Neuron (in vitro differentiated cells): ENCODE data around the gene NFATC1.

Experiments used
- H2AFZ ChIP-seq: one replicate; pipeline ENCODE4 v1.6.1; 2013; ENCODE audit warnings: low read depth, mild to moderate bottlenecking, inconsistent platforms, low read length, moderate library complexity
- H3K27me3 ChIP-seq: one replicate; pipeline ENCODE4 v1.6.1; 2013; ENCODE audit warnings: low read length; ENCODE audit not compliant: insufficient read depth
- H3K36me3 ChIP-seq: one replicate; pipeline ENCODE4 v1.6.1; 2013; ENCODE audit warnings: low read length; ENCODE audit not compliant: insufficient read depth
- H3K4me1 ChIP-seq: one replicate; pipeline ENCODE4 v1.6.1; 2013; ENCODE audit warnings: low read length; ENCODE audit not compliant: insufficient read depth
- H3K4me3 ChIP-seq: 2 replicates; pipeline ENCODE4 v1.5.1; 2013; ENCODE audit warnings: mild to moderate bottlenecking, low read length, moderate library complexity
- H3K9me3 ChIP-seq: one replicate; pipeline ENCODE4 v1.6.1; 2013; ENCODE audit warnings: low read length

Gene NFATC1

DNA sequence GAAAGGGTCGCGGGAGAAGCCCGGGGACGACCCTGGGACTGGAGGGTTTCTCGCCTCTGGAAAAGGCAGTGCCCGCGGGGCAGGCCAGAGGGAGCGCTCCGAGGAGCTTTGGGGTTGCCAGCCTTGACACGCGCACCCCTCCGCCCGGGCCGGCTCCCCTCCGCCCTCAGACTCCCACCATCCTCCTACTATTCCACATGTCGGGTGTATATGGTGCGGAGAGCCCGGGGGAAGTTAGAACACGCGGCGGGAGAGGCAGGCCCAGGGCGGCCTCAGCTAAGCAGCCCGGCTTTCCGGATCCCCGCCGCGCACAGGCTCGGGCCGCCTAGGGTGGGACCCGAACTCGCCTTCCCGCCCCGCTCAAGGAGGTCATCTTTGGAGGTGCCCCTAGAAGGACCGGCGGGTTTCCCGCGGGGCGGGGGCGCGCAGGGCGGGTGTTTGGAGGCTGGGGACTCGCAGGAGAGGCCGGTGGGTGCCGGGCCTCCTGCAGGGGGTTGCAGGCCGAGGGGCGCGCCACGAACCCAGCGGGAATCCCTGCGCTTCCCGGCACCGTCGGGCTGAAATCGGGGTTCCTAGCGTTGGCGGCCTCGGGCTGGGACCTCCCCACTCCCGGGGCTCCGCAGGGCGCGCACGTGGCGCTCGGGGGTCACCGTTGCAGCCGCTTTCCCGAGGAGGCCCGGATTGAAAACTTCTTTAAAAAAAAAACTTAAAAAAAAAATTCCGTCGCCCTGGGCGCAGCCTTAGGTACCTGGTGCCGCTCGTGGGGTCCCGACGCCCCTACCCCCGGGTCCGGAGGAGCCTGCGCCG lies 3.7 kb downstream of the NFATC1 start:
- no peaks in the 10 kb centered on the region for H3K36me3 ChIP-seq
- peaks cover 12% of the 10 kb centered on the region for H3K4me1 ChIP-seq
- peaks cover 61% of the 10 kb centered on the region for H3K27me3 ChIP-seq
- no peaks in the 10 kb centered on the region for H3K9me3 ChIP-seq
- no peak overlapping the region for H3K4me3 ChIP-seq
- H2AFZ ChIP-seq: no peak overlapping the region

DNA sequence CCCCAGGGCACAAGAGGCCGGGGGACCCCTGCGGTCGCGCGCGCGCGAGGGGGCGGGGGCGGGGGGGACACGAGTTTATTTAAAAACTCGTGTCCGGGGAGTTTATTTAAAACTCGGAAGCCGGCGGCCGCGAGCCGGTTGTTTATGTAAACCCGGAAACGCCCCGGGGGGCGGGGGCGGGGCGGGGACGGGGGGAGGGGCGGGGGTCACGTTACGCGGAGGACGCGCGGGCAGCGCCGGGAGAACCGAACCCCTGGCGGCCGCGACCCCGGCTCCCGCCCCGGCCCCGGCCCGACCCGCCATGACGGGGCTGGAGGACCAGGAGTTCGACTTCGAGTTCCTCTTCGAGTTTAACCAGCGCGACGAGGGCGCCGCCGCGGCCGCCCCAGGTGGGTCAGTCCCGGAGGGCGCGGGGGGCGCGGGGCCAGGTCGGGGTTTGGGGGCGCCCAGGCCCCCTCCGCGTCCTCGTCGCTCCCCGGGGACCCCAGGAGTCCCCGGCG lies 4.4 kb downstream of the NFATC1 start:
- Histone ChIP-seq H3K36me3 (no peaks in the 10 kb centered on the region), H3K27me3 (peaks cover 55% of the 10 kb centered on the region), H3K4me3 (peak overlapping the region; percentile 26), H3K9me3 (no peaks in the 10 kb centered on the region), H2AFZ (no peak overlapping the region), H3K4me1 (peaks cover 12% of the 10 kb centered on the region)

DNA sequence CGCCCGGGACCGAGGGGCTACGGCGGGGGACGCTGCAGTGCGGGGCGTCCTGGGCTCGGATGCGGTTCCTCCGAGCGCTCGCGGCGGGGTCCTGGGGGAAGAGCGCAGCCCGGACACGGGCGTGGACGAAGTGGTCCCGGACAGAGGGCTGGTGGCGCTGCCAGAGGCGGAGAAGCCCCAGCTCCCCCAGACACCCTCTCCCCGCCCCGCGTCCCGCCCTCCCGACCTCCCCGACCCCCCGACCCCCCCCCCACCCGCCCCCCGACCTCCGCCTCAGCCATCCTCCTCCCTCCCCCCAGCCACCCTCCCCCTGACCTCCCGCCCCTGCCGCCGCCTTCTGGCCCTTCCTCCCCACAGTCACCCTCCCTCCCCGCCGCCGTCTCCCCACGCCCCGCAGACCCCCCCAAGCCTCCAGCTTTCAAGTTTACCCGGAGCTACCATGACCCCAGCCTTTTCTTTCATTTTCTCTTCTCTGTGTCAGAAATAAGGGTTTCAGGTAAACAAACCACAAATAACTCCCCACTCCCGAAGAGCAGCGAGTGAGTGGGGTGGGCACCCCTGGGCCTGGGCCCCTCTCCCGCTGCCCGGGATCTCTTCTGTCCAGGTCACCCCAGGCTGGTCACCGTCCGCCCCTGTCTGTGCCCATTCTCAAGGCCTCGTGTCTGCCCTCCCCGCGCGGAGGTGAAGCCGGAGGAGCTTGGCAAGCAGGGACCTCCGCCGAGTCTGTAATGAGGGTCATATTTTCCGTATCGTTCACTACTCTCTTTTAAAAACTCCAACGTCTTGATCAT lies 5.1 kb downstream of the NFATC1 start:
- no peak overlapping the region for H3K4me3 ChIP-seq
- H2AFZ ChIP-seq: no peak overlapping the region
- peaks cover 12% of the 10 kb centered on the region for H3K4me1 ChIP-seq
- no peaks in the 10 kb centered on the region for H3K9me3 ChIP-seq
- H3K36me3 ChIP-seq: no peaks in the 10 kb centered on the region
- H3K27me3 ChIP-seq: peaks cover 54% of the 10 kb centered on the region

DNA sequence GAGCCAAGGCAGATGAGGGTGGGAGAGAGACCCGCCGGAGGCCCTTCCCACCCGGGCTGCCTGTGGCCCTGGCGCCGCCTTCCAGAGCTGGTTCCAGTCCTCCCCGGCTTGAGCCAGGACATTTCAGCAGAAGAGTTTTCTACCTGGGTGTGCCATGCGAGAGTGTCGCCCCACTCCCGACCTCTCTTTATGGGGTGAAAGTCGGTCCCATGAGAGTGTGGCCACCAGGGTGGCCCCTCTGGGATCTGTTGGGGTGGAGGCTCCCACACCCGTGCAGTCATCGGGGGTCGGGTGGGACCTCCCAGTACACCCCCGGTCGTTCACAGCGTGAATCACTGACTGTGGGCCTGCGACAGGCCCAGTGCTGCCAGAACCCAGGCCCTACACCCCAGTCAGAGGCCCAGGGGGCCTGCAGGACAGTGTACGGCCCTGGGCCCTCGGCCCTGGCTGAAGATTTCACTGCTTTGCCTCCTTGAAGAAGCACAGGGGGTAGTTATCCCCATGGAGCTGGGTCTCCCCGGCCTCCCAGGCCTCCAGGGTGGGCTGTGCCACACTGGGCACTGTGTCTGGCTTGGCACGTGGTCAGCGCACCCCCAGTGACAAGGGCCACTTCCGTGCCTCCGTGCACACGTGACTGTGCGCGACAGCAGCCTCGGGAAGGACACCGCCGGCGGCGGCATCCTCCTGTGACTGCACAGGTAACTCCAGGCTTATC lies 5.9 kb downstream of the NFATC1 start:
- peaks cover 51% of the 10 kb centered on the region for H3K27me3 ChIP-seq
- H3K4me3 ChIP-seq: no peak overlapping the region
- H3K36me3 ChIP-seq: no peaks in the 10 kb centered on the region
- H2AFZ ChIP-seq: no peak overlapping the region
- H3K9me3 ChIP-seq: no peaks in the 10 kb centered on the region
- peaks cover 12% of the 10 kb centered on the region for H3K4me1 ChIP-seq

DNA sequence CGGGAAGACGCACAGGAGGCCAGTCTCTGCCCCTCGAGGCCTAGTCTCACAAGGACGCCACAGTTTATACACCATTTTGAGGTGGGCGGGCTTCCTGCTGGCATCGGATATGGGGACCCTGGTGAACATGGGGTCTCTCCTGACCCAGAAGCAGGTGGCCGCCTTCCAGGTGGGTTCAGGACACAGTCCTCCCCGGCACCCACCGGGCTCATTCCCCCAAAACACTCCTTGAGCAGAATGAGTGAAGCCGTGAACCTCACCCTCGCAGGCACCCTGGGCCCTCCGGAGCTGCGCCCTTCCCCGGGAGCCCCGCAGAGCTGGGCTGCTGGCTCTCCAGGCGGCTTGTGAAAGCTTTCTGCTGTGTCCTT lies 6.5 kb downstream of the NFATC1 start:
- Histone ChIP-seq H3K9me3 (no peaks in the 10 kb centered on the region), H3K27me3 (peaks cover 46% of the 10 kb centered on the region), H2AFZ (no peak overlapping the region), H3K4me3 (no peak overlapping the region), H3K36me3 (no peaks in the 10 kb centered on the region), H3K4me1 (peaks cover 12% of the 10 kb centered on the region)

DNA sequence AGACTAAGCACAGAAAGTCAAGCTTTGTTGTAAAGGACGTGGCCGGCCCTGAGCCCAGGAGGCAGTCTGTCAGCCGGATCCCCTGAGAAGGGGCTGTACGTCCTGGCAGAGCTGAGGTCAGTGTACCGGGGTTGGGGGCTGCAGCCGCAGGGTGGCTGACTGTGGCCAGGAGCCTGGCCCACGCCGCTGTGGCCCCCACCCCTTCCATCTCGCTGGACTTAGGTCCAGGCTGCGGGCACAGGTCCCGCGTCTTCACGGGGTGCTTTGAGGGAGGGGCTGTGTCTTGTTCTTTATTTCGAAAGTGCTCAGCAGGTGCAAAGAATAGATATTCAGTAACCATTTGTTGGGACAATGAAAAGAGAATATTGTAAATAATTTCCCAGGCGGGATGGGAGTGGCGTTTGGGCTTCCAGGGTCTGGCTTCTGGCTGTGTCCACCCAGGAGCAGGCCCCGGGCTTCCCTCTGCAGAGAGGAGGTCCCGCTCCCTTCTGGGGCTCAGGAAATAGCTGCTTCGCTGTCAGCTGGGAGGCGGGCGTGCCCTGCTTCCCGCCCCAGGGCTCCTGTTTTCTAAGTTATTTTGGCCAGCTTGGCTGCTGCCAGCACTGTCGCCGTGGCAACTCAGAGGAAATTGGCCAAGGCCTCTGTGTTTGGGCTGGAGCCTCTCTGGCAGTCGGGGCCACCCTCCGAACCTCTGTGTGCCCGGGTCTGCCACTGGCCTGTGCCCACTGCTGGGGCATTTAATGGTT lies 7.4 kb downstream of the NFATC1 start:
- Histone ChIP-seq H3K9me3 (no peaks in the 10 kb centered on the region), H3K4me3 (no peak overlapping the region), H2AFZ (no peak overlapping the region), H3K4me1 (peaks cover 12% of the 10 kb centered on the region), H3K36me3 (no peaks in the 10 kb centered on the region), H3K27me3 (peaks cover 36% of the 10 kb centered on the region)

DNA sequence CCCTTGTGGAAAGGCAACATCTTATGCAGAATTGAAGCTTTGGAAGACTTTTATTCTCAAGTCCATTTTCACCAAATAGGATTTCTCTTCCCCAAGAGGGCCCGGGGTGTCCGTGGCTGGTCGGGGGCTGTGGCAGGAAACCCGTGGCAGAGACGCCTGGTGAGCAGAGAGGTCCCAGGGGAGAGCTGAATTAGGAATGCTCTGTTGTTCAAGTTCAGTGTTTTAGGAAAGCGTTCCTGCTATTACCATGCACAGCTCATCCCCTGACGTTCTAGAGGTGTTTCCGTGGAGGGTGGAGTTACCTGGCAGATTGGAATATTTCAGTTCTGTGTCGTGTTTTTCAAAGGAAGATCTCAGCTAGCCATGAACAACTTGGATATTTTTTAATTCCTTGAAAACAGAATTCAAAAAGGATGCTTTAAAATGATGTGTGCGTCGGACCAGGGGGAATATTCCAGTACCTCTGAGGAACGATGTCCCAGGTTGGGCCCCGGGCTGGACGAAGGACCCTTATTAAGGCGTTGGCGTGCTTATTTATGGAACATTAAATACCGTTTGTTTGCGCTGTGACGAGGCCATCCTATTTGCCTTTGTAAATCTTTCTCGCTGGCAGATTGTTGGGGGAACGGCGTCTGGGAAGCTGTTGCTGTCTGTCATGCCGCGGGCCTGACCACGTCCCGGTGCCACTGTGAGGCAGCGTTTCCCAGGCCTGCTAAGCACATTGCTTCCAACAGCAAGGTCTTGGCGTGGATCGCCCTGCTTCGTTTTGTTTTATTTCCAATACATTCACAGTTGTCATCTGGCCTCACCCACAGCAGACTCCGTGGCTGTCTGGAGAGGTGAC lies 8.2 kb downstream of the NFATC1 start:
- Histone ChIP-seq H3K4me3 (no peak overlapping the region), H3K27me3 (peaks cover 30% of the 10 kb centered on the region), H3K4me1 (peaks cover 12% of the 10 kb centered on the region), H3K9me3 (no peaks in the 10 kb centered on the region), H3K36me3 (no peaks in the 10 kb centered on the region), H2AFZ (no peak overlapping the region)

DNA sequence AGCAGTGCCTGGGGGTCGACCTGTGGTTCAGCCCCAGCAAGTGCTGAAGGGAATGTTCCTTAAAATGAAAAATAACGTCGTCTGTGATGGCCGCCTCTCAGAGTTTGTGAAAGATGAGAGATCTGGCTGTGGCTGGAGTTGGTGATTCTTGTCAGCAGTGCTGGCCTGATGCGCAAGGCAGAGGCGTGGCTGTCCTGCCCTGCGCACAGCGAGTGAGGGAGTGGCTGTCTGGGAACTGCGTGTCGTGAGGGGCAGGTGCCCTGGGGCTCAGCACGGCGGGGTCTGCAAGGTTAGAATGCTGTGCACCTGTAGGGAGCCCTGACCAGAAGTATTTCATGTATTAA lies 8.8 kb downstream of the NFATC1 start:
- Histone ChIP-seq H3K9me3 (no peaks in the 10 kb centered on the region), H2AFZ (no peak overlapping the region), H3K4me1 (peaks cover 12% of the 10 kb centered on the region), H3K36me3 (no peaks in the 10 kb centered on the region), H3K27me3 (peaks cover 24% of the 10 kb centered on the region), H3K4me3 (no peak overlapping the region)

DNA sequence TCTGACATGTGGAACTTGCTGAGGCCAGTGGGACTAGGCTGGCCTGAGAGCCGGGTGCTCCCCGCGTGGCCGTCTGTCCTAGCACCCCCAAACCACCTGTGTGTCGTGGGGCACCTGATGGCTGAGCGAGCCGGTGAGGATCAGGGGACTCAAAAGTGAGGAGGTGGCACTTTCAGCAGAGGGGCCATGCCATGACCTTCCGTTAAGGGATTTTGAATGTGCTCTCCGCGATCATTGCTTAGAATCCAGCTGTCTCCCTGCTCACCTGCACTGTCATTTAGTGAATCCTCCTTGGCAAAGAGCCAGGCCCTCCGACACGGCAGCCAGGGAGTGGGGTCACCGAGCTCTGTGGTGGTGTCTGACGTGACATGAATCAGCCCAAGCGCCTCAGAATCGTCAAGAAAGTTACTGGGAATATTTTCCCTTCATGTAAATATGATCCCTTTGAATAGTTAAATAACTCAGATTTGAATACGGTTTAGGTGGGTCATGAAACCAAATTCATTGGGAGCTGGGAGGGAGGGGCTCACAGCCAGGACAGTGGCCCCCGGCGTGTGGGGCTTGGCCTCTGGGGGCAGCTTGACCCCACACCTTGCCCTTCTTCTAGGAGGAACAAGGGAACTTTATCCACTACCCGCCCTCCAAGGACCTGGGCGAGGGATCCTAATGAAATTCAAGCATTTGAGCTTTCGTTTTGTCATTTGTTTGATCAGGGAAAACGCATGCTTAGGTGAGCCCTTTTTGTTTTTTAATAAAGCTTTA lies 9.5 kb downstream of the NFATC1 start:
- no peaks in the 10 kb centered on the region for H3K36me3 ChIP-seq
- no peak overlapping the region for H3K4me3 ChIP-seq
- peaks cover 12% of the 10 kb centered on the region for H3K4me1 ChIP-seq
- H3K9me3 ChIP-seq: no peaks in the 10 kb centered on the region
- peaks cover 21% of the 10 kb centered on the region for H3K27me3 ChIP-seq
- H2AFZ ChIP-seq: no peak overlapping the region

DNA sequence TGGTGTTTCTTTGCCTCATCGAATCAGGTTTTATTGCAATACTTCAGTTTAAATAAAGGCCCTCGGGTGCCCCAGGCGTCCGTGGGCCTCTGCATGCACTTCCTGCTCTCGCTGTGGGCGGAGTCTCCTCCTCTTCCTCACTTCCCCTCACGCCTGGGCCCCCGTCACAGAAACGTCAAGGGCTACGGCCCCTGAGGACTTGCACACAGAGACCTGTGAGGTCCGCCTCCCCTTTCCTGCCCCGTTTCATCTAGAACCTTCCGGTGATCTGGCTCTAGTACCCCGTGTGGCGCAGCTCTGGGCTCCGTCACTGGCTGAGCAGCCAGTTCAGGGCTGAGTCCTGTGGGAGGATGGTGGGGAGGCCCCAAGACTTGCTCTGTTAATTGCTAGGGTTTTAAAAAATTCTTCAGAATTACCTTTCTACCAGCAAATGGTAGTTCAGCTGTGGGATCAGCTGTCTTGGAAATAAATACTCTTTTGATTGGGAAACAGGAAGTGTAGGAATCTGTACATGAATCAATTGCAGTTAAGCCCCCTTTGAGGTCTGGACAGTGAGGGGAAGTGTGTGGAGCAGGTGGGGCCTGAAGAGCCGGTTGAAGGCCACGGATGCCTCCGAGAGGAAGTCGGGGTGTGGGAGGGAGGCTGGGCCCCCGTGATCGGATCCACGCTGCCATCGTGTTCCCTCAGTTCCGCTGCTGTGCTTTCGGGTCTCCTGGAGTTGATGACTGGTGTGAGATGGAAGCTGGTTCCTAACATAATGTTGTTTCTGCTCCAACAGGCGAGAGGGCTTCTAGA lies 10.2 kb downstream of the NFATC1 start:
- Histone ChIP-seq H3K4me1 (peaks cover 12% of the 10 kb centered on the region), H3K36me3 (no peaks in the 10 kb centered on the region), H3K4me3 (no peak overlapping the region), H3K27me3 (peaks cover 19% of the 10 kb centered on the region), H2AFZ (no peak overlapping the region), H3K9me3 (no peaks in the 10 kb centered on the region)

DNA sequence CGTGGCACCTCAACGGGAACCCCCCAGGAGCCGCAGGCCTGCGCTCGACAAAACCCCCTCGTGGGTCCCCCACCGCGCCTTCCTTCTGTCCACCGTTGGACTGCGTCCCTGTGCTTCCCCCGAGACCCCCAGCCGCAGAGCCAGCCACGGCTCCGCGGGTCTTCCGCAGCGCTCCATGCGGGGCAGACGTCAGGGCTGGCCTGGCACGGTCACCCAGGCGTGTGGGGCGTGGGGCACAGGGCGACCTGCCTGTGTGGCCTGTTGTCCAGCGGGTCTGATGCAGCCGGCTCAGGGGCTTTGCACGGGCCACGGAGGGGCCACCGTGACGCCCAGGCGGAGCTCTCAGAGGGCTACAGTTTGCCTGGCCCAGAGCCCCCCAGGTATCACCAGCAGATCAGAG lies 11.0 kb downstream of the NFATC1 start:
- H3K4me1 ChIP-seq: peaks cover 12% of the 10 kb centered on the region
- no peak overlapping the region for H2AFZ ChIP-seq
- H3K27me3 ChIP-seq: peaks cover 12% of the 10 kb centered on the region
- no peaks in the 10 kb centered on the region for H3K36me3 ChIP-seq
- H3K9me3 ChIP-seq: no peaks in the 10 kb centered on the region
- no peak overlapping the region for H3K4me3 ChIP-seq
